Retinal pigment epithelial cell (primary cell): ENCODE results near the gene ADA.

Experiments
- DNase-seq: peaks from one replicate; pipeline ENCODE4 v3.0.0-alpha.2; 2010; ENCODE audit warnings: low read depth
- H3K4me3 ChIP-seq: 2 replicates; pipeline ENCODE4 v1.5.1; 2011; ENCODE audit warnings: mild to moderate bottlenecking, low read length, control low read depth, moderate library complexity
- TF ChIP-seq, protein P1 (sequence below): conservative IDR thresholded peaks from 2 replicates; pipeline ENCODE4 v1.5.1; 2011; ENCODE audit warnings: low read depth, low read length, control low read depth, inconsistent platforms

The ADA gene

DNA sequence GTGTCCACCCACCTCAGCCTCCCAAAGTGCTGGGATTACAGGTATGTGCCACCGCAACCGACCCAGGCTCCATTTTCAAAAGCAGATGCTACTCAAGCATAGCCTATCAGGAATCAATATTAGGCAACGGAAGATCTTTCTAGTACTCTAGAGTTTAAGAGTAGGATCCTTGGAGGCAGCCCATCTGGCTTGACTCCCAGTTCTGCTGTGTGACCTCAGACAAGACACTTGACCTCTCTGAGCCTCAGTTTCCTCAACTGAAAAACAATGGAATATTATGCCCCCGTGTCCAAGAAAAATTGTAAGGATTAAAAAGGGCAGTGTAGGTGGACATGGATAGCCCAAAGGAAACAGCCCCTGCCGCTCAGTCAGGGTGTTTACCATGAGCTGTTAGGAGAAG lies 14.5 kb downstream of the ADA start:
- DNase-seq: no peak
- TF ChIP-seq, protein P1, sequence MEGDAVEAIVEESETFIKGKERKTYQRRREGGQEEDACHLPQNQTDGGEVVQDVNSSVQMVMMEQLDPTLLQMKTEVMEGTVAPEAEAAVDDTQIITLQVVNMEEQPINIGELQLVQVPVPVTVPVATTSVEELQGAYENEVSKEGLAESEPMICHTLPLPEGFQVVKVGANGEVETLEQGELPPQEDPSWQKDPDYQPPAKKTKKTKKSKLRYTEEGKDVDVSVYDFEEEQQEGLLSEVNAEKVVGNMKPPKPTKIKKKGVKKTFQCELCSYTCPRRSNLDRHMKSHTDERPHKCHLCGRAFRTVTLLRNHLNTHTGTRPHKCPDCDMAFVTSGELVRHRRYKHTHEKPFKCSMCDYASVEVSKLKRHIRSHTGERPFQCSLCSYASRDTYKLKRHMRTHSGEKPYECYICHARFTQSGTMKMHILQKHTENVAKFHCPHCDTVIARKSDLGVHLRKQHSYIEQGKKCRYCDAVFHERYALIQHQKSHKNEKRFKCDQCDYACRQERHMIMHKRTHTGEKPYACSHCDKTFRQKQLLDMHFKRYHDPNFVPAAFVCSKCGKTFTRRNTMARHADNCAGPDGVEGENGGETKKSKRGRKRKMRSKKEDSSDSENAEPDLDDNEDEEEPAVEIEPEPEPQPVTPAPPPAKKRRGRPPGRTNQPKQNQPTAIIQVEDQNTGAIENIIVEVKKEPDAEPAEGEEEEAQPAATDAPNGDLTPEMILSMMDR: no peak
- no peak overlapping the region for H3K4me3 ChIP-seq

DNA sequence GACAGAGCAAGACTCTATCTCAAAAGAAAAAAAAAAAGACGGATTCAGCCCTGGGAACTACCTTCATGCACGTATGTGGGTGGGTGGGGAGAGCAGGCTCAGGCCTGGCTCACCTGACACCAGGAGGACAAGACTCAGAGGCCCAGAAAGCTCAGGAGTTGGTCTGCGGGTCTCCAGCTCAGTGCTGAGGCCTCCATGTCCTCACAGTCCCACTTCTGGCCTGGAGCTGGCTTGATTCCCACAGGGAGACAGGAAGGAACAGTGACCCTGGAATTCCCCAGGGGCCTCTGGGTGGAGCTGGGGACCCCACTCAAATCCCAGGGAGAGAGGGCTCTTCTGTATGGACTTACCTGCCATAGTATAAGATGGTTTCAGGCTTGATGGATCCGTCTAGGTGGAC lies 15.6 kb downstream of the ADA start:
- no peak for DNase-seq
- no peak overlapping the region for H3K4me3 ChIP-seq
- TF ChIP-seq, protein P1: no peak

DNA sequence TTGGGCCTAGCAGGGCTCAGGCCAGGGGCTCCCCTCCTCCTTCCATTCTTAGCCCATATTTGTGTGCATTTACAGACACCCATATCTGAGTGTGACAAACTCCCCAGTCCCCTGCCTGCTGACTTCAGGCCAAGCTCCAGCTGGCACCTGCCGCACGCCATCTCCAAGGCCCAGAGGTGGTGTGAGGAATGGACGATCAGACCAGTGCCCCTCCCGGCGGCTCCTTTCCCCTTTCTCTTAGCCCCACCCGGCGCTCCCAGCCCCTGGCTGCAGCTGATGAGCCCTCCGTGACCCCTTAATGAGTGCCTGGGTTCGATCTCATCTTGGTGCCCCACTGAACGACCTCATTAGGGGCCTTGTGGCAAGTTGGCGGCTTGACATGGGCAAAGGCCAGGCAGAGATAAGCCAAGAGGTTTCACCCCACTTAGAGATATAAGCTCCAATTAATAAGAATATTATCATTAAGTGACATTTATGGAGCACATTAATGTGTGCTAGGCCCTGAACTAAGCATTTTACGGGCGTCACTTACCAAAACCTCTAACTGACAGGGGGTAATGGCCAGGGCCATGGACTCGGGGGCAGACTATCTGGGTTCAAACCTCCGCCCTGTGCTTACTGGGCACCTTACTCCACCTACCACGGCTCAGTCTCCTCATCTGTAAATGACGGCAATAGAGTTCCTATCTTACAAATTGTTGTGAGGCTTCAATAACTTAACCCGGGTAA lies 17.5 kb downstream of the ADA start:
- no peak overlapping the region for H3K4me3 ChIP-seq
- TF ChIP-seq, protein P1: no peak
- no peak for DNase-seq

DNA sequence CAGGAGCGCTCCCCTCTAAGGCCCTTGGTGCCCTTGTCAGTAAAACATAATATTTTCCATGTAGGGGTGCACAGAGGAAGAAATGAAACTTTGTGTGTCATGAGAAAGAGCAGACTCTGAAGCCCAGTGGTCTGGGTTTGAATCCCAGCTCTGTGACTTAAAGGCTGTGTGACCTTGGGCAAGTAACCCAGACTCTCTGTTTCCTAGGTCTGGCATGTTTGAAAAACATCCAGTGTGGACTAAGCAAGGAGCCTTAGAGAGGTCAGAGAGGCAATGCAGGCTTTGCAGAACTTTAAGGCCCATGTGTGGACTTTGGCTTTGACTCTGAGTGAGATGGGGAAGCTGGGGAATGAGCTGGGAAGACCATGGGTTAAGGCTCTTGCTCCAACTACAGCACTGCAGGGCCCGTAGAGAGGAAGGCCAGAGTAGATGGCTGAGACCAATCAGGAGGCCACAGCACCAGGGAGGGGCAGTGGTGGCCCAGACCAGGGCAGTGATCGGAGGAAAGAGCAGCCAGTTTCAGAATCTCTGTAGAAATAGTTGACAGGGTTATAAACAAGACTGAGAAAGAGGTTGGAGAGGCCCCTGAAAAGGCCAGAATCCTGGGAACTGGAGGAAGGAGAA lies 18.2 kb downstream of the ADA start:
- no peak for DNase-seq
- TF ChIP-seq, protein P1: no peak

DNA sequence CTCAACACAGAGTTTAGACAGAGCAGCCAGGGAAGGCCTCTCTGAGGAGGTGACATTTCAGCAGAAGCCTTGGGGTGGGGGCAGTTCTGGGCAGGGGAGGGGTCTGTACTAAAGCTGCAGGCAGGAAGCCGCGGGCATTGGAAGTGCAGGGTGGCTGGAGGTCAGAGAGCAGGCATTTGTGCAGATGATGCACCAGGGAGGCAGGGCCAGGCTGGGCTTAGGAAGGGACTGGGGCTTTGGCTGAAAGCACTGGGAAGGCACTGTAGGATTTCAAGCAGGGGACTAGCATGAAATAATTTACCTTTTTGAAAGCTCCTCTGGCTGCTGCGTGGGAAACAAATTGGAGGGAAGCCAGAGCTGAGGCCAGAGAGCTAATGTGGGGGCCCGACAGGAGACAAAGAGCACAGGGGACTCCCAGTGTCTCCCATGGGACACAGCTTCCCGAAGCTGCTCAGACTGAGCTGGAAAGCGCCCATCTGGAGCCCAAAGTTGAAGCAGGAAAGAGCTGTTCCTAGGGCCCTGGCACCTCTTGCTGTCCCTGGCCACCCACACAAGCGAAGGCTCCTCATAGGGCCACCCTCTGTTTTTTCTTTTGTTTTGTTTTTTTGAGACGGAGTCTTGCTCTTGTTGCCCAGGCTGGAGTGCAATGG lies 19.3 kb downstream of the ADA start:
- TF ChIP-seq, protein P1: no peak
- H3K4me3 ChIP-seq: no peak overlapping the region
- no peak for DNase-seq

More for the DNA sequence above, 18.2 kb downstream of the ADA start:
- no peak overlapping the region for H3K4me3 ChIP-seq

DNA sequence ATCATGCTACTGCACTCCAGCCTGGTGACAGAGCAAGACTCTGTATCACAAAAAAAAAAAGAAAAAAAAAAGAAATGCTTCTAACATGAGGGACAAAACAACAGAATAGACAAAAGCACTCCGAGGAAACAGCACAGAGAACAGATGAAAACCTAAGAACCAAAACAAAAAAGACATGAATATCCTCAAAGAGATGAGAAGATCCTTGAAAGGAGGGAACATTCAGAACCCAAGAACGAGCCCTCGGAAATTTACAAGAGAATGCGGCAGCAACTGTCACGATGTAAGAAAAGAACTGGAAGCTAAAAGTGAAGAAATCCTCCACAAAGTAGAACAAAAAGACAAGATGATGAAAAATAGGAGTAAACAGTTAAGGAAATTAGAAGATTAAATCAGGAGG lies 21.2 kb downstream of the ADA start:
- H3K4me3 ChIP-seq: no peak overlapping the region
- TF ChIP-seq, protein P1: no peak
- no peak for DNase-seq
